Uterus (tissue), 4 donors: Measurements from ENCODE around the gene RNF144B. TPM values are rescaled to one million over a fixed set of nuclear protein-coding genes. Genes with fewer than 3 reads are reported as not detected.

Experiments
- DNase-seq, 2 donors: peaks; one replicate each; pipeline ENCODE4 v3.0.0-alpha.2; 2019 to 2020
- H3K27ac ChIP-seq, 2 donors: fragments of 200-600 bp; sonication (generic); 1 replicate in 1 of 2; 2 replicates in 1 of 2; pipeline ENCODE4 v1.5.1; 2016 to 2018
- H3K27me3 ChIP-seq, 2 donors: fragments of 200-600 bp; sonication (generic); one replicate each; pipeline ENCODE4 v1.5.1; 2018 to 2019; ENCODE audit warnings: control low read depth in 1 of 2
- H3K36me3 ChIP-seq, 2 donors: fragments of 200-600 bp; sonication (generic); one replicate each; pipeline ENCODE4 v1.5.1; 2019; ENCODE audit warnings: control low read depth in 1 of 2
- H3K4me1 ChIP-seq, 2 donors: fragments of 200-600 bp; sonication (generic); one replicate each; pipeline ENCODE4 v1.5.1; 2018 to 2019; ENCODE audit warnings: control low read depth in 1 of 2
- H3K4me3 ChIP-seq, 2 donors: fragments of 200-600 bp; sonication (generic); 1 replicate in 1 of 2; 2 replicates in 1 of 2; pipeline ENCODE4 v1.5.1; 2018 to 2019; ENCODE audit warnings: mild to moderate bottlenecking in 1 of 2
- H3K9me3 ChIP-seq, 2 donors: fragments of 200-600 bp; sonication (generic); one replicate each; pipeline ENCODE4 v1.5.1; 2019; ENCODE audit warnings: control low read depth in 1 of 2
- POLR2A ChIP-seq, 2 donors: fragments of 450-650 bp; IDR thresholded peaks; one replicate each; pipeline ENCODE4 v1.6.1; 2016; ENCODE audit warnings: antibody characterized with exemption in 2 of 2, mild to moderate bottlenecking in 1 of 2, moderate library complexity in 1 of 2
- intact Hi-C: fragments of 100-400 bp; cut with DNase I; formaldehyde crosslinking; loops from one replicate; pipeline ENCODE4 v1.15.1; 2023; ENCODE audit warnings: low total_unique reads
- total RNA-seq, 4 donors: library from RNA; depleted of rRNA in 3 of 4; stranded (reverse); fragments of >200 nt in 3 of 4; gene quantifications; one replicate each; pipeline versions ENCODE4 v1.1.0 to v1.2.4, GENCODE V29; 2014 to 2023
- TF ChIP-seq, protein P1 (sequence below), 4 experiments: fragments of 200-600 bp in 2 of 4; fragments of 450-650 bp in 2 of 4; sonication (generic) in 2 of 4; IDR thresholded peaks; one replicate each; pipeline ENCODE4 v1.5.1; 2016 to 2019; ENCODE audit warnings: antibody characterized with exemption in 4 of 4, mild to moderate bottlenecking in 2 of 4, moderate library complexity in 1 of 4
- donor health status: DM: yes; HTN: yes; CAD: no.

The RNF144B gene
- total RNA-seq, 4 donors from 2014 or later, result 8.2 to 35.7 (median 23.1) TPM

DNA sequence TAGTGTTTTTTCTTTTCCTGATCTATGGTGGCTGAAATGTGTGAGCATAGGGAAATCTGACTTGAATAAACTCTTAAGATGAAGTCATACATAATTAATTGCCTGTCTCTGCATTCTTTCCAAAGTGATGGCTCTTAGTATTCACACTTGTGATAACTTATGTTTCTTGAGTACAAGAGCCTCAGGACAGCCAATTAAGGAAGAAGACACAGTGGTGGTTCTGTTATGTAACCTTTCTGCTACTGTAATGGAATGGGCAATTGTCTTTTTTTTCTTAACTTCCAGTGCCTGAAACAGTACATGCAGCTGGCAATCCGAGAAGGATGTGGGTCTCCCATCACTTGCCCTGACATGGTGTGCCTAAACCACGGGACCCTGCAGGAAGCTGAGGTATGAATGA, 40.1 kb downstream of the RNF144B start:
- no peak for TF ChIP-seq POLR2A (IDR thresholded peaks at IDR 0.05)
- TF ChIP-seq, protein P1, sequence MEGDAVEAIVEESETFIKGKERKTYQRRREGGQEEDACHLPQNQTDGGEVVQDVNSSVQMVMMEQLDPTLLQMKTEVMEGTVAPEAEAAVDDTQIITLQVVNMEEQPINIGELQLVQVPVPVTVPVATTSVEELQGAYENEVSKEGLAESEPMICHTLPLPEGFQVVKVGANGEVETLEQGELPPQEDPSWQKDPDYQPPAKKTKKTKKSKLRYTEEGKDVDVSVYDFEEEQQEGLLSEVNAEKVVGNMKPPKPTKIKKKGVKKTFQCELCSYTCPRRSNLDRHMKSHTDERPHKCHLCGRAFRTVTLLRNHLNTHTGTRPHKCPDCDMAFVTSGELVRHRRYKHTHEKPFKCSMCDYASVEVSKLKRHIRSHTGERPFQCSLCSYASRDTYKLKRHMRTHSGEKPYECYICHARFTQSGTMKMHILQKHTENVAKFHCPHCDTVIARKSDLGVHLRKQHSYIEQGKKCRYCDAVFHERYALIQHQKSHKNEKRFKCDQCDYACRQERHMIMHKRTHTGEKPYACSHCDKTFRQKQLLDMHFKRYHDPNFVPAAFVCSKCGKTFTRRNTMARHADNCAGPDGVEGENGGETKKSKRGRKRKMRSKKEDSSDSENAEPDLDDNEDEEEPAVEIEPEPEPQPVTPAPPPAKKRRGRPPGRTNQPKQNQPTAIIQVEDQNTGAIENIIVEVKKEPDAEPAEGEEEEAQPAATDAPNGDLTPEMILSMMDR (IDR thresholded peaks at IDR 0.05), result no peak
- intact Hi-C loops, result no loop called here
- H3K36me3 ChIP-seq, result no peaks in the 10 kb centered on the region
- no peak overlapping the region for H3K4me3 ChIP-seq
- H3K4me1 ChIP-seq, result no peaks in the 10 kb centered on the region
- no peaks in the 10 kb centered on the region for H3K9me3 ChIP-seq
- no peaks in the 10 kb centered on the region for H3K27me3 ChIP-seq
- H3K27ac ChIP-seq, result no peak overlapping the region
- DNase-seq, result no peak

DNA sequence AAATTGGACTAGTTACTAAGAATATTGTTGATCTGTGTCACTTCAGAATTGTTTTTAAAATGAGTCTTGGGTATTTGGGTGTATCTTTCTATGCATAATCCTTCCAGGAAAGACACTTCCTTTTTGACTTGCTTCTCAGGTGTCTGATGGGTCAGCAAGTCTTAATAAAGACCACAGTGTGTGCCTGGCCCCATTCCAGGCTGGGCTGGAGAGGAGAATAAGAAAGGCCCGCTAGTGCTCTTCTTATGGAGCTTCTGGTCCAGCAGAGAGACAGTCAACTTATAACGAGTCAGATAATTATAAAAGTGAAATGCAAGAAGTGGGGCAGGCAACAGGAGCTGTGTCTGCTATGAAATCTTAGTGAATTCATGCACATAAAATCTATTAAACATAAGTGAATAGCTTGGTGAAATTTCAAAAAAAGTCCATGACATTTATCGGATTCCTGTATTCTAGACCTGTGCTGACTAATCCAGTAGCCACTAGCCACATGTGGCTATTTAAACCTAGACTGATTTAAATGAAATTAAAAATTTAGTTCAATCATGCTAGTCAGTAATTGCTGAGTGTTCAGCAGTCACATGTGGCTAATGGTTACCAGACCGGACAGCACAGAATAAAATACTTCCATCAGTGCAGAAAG, 42.6 kb downstream of the RNF144B start:
- TF ChIP-seq, protein P1 (IDR thresholded peaks at IDR 0.05), result no peak
- TF ChIP-seq POLR2A (IDR thresholded peaks at IDR 0.05), result no peak
- Histone ChIP-seq H3K4me1 (no peaks in the 10 kb centered on the region), H3K4me3 (no peak overlapping the region), H3K36me3 (no peaks in the 10 kb centered on the region), H3K27ac (no peak overlapping the region), H3K9me3 (no peaks in the 10 kb centered on the region), H3K27me3 (no peaks in the 10 kb centered on the region)
- no peak for DNase-seq
- intact Hi-C loops, result no loop called here

DNA sequence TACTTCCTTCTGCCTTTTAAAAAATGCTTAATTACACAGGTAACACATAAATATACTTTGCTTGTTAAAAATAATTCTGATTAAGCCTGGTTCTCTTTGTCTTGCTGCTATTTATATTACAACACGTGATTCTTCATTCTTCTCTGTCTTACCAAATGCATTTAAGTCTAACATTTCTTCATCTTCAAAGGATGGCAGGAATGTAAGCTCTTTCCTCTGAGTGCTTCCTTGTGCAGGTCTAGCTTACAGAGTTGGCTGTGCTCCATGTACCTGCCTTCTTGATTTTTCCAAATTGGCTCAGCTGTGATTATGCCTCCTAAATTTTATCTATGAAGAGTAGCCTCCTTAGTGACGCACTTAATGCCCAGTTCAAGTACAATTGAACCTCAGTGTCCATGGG, 44.4 kb downstream of the RNF144B start:
- Histone ChIP-seq H3K36me3 (no peaks in the 10 kb centered on the region), H3K27me3 (no peaks in the 10 kb centered on the region), H3K4me1 (no peaks in the 10 kb centered on the region), H3K4me3 (no peak overlapping the region), H3K9me3 (no peaks in the 10 kb centered on the region), H3K27ac (no peak overlapping the region)
- TF ChIP-seq, protein P1 (IDR thresholded peaks at IDR 0.05), result no peak
- TF ChIP-seq POLR2A (IDR thresholded peaks at IDR 0.05), result no peak
- intact Hi-C loops, result no loop called here
- DNase-seq, result no peak

DNA sequence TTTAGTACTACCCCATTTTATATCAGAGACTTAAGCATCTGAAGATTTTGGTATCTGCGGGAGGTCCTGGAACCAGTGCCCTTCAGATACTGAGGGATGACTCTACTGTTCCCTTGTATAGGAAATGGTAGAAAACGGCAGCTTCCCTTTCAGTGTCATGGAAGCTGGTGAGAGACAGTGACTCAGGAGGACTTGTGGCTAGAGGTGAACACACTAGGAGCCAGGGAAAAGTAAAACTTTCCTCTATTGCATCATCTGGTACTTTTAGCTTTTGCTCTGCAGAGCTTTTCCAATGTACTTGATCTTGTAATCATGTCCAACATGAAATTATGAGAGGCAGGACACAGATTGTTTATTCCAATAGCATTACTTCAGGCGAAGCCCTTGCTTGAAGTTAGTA, 45.0 kb downstream of the RNF144B start:
- no peaks in the 10 kb centered on the region for H3K27me3 ChIP-seq
- intact Hi-C loops, result no loop called here
- H3K4me3 ChIP-seq, result no peak overlapping the region
- H3K9me3 ChIP-seq, result no peaks in the 10 kb centered on the region
- no peaks in the 10 kb centered on the region for H3K36me3 ChIP-seq
- TF ChIP-seq POLR2A (IDR thresholded peaks at IDR 0.05), result no peak
- TF ChIP-seq, protein P1 (IDR thresholded peaks at IDR 0.05), result no peak
- H3K27ac ChIP-seq, result no peak overlapping the region
- H3K4me1 ChIP-seq, result no peaks in the 10 kb centered on the region
- DNase-seq, result no peak

DNA sequence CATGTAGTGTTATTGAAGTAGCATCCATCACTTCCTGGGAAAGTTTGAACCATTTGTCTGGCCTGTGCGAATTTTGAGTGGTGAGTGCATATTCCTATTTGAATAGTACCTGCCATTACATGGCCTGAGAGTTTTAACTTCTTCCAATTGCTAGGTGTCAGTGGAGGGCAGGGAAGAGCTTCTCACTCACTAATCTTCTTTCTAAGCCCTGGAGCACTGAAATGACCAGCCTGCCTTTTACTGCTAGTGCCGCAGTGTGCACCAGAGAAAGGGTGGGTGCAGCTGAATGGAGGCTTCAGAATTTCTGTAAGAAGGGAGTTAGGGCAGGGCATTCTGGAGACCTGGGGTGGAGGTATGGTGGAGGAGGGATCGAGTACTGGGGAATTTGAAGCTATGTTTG, 45.5 kb downstream of the RNF144B start:
- H3K27me3 ChIP-seq, result no peaks in the 10 kb centered on the region
- no peaks in the 10 kb centered on the region for H3K36me3 ChIP-seq
- no peaks in the 10 kb centered on the region for H3K9me3 ChIP-seq
- DNase-seq, result no peak
- H3K4me1 ChIP-seq, result no peaks in the 10 kb centered on the region
- TF ChIP-seq, protein P1 (IDR thresholded peaks at IDR 0.05), result no peak
- TF ChIP-seq POLR2A (IDR thresholded peaks at IDR 0.05), result no peak
- intact Hi-C loops, result no loop called here
- no peak overlapping the region for H3K4me3 ChIP-seq
- no peak overlapping the region for H3K27ac ChIP-seq
